GM12891 (cell line): ENCODE data around the gene GMPR.

Experiments used
- DNase-seq: peaks from one replicate; pipeline ENCODE4 v3.0.0; 2011; ENCODE audit warnings: low spot score; ENCODE audit not compliant: insufficient read length
- FAIRE-seq: peaks from 2 replicates; lab custom pipeline; 2011; peaks lifted over from hg19 to GRCh38; lab: Jason Lieb, UNC
- PAX5 ChIP-seq: IDR thresholded peaks from 2 replicates; pipeline ENCODE4 v1.6.1; 2011; ENCODE audit warnings: low read length, moderate library complexity, mild to moderate bottlenecking; ENCODE audit not compliant: insufficient read depth, severe bottlenecking
- POLR2A ChIP-seq: IDR thresholded peaks from 2 replicates; pipeline ENCODE4 v1.6.1; 2011; ENCODE audit warnings: low read depth, low read length, control low read depth
- POLR2AphosphoS5 ChIP-seq: IDR thresholded peaks from 2 replicates; pipeline ENCODE4 v1.6.1; 2011; ENCODE audit warnings: low read depth, low read length, control low read depth
- POU2F2 ChIP-seq: IDR thresholded peaks from 2 replicates; pipeline ENCODE4 v1.6.1; 2011; ENCODE audit warnings: low read depth, mild to moderate bottlenecking, control low read depth, low read length, moderate library complexity
- SPI1 ChIP-seq: IDR thresholded peaks from 2 replicates; pipeline ENCODE4 v1.6.1; 2011; ENCODE audit warnings: low read depth, low read length, control low read depth
- TAF1 ChIP-seq: IDR thresholded peaks from 2 replicates; pipeline ENCODE4 v1.6.1; 2011; ENCODE audit warnings: low read depth, low read length, control low read depth

GMPR gene

GRCh38 chr6:16326971-16327776 is 88.8 kb downstream of the GMPR start:
- DNase-seq (no peak), FAIRE-seq (no peak)
- TF ChIP-seq POLR2AphosphoS5 (no peak), POLR2A (no peak), PAX5 (no peak), TAF1 (no peak), SPI1 (no peak), POU2F2 (no peak)

- DNase-seq, result no peak
- no peak for FAIRE-seq
- TF ChIP-seq POLR2AphosphoS5 (no peak), POU2F2 (no peak), SPI1 (no peak), PAX5 (no peak), TAF1 (no peak), POLR2A (no peak)
Observed at GRCh38 chr6:16327777-16328325, 89.5 kb downstream of the GMPR start.

- DNase-seq (no peak), FAIRE-seq (no peak)
- TF ChIP-seq PAX5 (no peak), POLR2AphosphoS5 (no peak), POLR2A (no peak), POU2F2 (no peak), SPI1 (no peak), TAF1 (no peak)
Observed at GRCh38 chr6:16329233-16329632, 90.8 kb downstream of the GMPR start.

- FAIRE-seq (peak; percentile 33), DNase-seq (no peak)
- TF ChIP-seq TAF1 (no peak), POU2F2 (peak; percentile 94), POLR2A (no peak), SPI1 (no peak)
Observed at GRCh38 chr6:16331384-16332174, 93.2 kb downstream of the GMPR start.

GRCh38 chr6:16332175-16332542 is 93.8 kb downstream of the GMPR start:
- FAIRE-seq, result peak; percentile 85
- TF ChIP-seq PAX5 (no peak), SPI1 (0 out of 2 replicates have a peak, but pooled peaks have one; percentile 8)
- peak; percentile 59 for DNase-seq

- DNase-seq (no peak), FAIRE-seq (no peak)
- TF ChIP-seq SPI1 (no peak), TAF1 (no peak)
Observed at GRCh38 chr6:16333580-16333979, 95.2 kb downstream of the GMPR start.

GRCh38 chr6:16334671-16335070 is 96.3 kb downstream of the GMPR start:
- FAIRE-seq, result no peak
- no peak for TF ChIP-seq PAX5
- TF ChIP-seq POLR2A, result no peak
- TF ChIP-seq POLR2AphosphoS5, result no peak
- TF ChIP-seq POU2F2, result no peak
- TF ChIP-seq SPI1, result no peak
- TF ChIP-seq TAF1, result no peak
- no peak for DNase-seq

- TF ChIP-seq PAX5 (no peak), POLR2A (no peak), POU2F2 (no peak), POLR2AphosphoS5 (no peak), SPI1 (no peak), TAF1 (no peak)
- DNase-seq (no peak), FAIRE-seq (no peak)
Observed at GRCh38 chr6:16335176-16335575, 96.8 kb downstream of the GMPR start.

- no peak for FAIRE-seq
- DNase-seq, result no peak
- TF ChIP-seq POLR2A (no peak), SPI1 (peak; percentile 53; the same call in 1 of the 2 replicates)
Observed at GRCh38 chr6:16336056-16336818, 97.8 kb downstream of the GMPR start.

GRCh38 chr6:16336911-16337294 is 98.5 kb downstream of the GMPR start:
- DNase-seq, result no peak
- no peak for FAIRE-seq
- TF ChIP-seq POU2F2 (no peak), POLR2A (no peak)
